ENCODE measurements around the gene PRR19. TPM values are rescaled to one million over a fixed set of nuclear protein-coding genes. Genes with fewer than 3 reads are reported as not detected.

PRR19 gene
- total RNA-seq, 2 donors from 2014 or later: 0.59 TPM; not detected in 1

DNA sequence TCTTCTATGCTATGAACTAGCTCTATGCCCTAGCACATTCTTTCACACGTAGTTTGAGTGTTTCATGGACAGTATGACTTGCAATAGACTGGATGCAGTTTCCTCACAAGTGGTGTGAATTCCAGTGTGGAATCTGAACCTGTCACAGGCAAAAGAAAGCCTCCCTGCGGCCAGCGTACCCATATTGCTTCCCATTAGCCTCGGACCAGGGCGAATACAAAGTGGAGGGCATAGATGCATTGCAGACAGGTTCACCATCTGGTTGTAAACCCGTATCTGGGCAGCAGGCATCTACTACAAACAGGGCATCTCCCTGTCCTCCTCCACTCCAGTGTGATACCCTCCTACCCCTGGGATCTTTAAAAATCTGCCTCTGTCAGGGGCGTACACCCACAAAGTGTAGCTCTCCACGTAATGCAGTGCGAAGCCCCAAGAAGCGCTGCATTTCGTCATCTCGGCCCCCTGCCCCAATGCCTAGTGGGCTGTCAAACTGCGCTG lies 34.2 kb upstream of the PRR19 start:
- peaks cover 8% of the 10 kb centered on the region for H3K36me3 ChIP-seq
- DNase-seq (ENCODE audit: low spot score): no peak
- no peaks in the 10 kb centered on the region for H3K27me3 ChIP-seq
- peaks cover 0 to 36% of the 10 kb centered on the region in 2 donors for H3K4me1 ChIP-seq
- H3K4me3 ChIP-seq: peak overlapping the region; percentile 42 to 72
- peak overlapping the region; percentile 98 to 100 for H3K27ac ChIP-seq
- no peaks in the 10 kb centered on the region for H3K9me3 ChIP-seq
- TF ChIP-seq, protein P1, sequence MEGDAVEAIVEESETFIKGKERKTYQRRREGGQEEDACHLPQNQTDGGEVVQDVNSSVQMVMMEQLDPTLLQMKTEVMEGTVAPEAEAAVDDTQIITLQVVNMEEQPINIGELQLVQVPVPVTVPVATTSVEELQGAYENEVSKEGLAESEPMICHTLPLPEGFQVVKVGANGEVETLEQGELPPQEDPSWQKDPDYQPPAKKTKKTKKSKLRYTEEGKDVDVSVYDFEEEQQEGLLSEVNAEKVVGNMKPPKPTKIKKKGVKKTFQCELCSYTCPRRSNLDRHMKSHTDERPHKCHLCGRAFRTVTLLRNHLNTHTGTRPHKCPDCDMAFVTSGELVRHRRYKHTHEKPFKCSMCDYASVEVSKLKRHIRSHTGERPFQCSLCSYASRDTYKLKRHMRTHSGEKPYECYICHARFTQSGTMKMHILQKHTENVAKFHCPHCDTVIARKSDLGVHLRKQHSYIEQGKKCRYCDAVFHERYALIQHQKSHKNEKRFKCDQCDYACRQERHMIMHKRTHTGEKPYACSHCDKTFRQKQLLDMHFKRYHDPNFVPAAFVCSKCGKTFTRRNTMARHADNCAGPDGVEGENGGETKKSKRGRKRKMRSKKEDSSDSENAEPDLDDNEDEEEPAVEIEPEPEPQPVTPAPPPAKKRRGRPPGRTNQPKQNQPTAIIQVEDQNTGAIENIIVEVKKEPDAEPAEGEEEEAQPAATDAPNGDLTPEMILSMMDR (IDR thresholded peaks at IDR 0.05): no peak

DNA sequence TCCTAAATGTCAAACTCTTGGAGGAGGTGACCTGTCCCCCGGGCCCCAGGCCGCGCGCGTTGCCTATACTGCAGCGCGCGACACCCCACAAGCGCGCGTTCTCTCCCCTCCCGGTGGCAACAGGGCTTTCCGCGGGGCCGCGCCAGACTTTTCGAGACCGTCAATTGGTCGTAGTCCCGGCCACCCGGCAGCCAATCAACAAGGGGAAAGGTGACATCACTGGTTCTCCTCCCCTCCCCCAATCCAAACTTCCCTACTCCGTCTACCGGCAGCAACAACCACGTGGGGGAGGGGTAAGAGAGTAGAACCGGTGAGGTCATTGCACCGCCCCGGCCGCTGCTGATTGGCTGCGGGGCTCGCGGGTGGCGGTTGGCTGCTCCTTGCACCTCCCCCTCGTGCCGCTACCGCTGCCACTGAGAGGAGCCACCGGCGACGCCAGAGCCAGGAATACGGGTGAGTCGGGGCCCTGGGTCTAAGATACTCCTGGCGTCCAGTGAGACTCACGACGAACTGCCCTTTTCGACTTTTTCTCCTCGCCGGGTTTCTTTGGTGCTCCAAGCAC lies 33.7 kb upstream of the PRR19 start:
- Histone ChIP-seq H3K9me3 (no peaks in the 10 kb centered on the region), H3K36me3 (peaks cover 14% of the 10 kb centered on the region), H3K4me3 (peak overlapping the region; percentile 72 to 94), H3K27ac (peak overlapping the region; percentile 98 to 100), H3K27me3 (no peaks in the 10 kb centered on the region), H3K4me1 (peaks cover 0 to 36% of the 10 kb centered on the region in 2 donors)
- TF ChIP-seq, protein P1 (IDR thresholded peaks at IDR 0.05): no peak
- DNase-seq (ENCODE audit: low spot score): peak; percentile 100

DNA sequence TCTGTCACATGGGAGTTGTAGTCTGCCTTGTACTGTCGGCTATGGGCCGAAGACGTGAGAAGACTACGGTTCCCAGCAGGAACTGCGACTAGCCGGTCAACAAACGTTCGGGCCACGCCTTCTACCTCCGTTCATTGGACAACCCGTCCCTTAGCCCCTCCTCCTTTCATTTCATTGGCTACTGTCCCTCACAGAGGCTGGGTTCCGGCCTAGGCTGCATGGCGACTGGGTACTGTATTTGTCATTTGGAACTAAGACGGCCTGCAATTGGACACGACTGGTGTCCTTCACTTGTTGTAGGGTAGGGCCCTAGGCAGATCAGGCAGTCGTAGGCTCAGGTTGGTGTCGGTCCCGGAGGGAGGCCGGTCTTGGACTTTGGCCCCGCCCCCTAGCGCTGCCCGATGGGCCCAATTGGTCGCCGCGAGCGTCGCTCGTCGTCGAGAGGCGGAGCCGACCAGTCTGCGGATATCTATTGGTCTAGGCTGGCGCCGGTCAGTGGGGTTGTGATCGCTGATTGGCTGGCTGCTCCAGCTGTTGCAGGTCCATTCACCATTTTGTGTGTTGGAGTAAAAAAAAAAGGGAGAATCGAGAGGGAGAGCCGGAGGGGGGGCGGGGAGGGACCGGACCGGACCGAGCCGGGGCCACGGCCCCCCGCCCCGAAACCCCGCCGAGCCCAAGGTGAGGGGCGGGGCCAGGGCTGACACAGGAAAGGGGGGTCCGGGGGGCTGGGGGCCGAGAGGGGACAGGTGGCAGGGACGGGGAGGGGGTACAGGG lies 33.0 kb upstream of the PRR19 start, which contains the start of gene CIC:
CIC (plus strand) TSS at position 549 of the 774 bp plus-strand sequence. CDS start 2,532 bp downstream, outside the sequence.
- no peaks in the 10 kb centered on the region for H3K9me3 ChIP-seq
- TF ChIP-seq, protein P1 (IDR thresholded peaks at IDR 0.05): no peak

DNA sequence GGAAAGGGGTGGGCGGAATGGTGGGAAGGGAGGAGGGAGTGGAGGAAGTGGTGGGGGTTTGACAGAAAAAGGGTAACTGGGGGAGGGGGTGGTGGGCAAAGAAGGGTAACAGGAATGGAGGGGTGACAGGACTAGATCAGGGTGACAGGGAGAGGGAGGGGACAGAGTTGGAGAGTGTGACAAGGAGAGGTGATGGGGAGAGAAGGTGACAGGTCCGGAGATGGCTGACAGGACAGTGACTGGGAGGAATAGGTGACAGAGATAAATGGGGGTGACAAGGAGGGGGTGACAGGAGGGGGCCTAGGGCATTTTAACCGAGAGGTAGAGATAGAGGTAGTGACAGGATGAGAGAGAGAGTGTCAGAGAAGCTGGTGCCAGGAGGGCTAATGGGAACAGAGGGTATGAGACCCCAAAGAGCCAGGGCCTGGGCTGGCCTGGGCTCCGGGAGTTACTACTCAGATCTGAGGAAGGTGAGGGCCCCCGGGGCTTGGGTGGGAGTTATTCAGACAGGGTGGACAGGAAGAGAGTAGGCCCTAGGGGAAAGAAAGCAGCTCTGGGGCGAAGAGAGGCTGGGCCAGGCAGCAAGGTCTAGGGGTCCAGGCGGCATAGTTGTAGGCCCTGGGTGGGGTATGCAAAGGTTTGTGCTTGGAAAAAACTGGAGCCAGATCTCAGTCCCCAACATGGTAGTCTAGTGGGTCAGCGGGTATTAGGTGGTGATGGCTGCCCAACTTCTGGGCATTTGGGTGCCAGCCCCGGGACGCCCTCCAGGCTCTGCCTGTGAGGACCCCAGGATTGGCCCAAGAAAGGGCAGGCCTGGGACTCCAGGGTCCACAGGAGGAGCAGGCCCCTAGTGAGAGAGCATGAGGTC lies 32.2 kb upstream of the PRR19 start:
- no peak for DNase-seq (ENCODE audit: low spot score)
- peak overlapping the region; percentile 58 to 72 for H3K4me3 ChIP-seq
- H3K27me3 ChIP-seq: no peaks in the 10 kb centered on the region
- H3K9me3 ChIP-seq: no peaks in the 10 kb centered on the region
- TF ChIP-seq, protein P1 (IDR thresholded peaks at IDR 0.05): no peak
- peaks cover 29% of the 10 kb centered on the region for H3K36me3 ChIP-seq
- H3K27ac ChIP-seq: peak overlapping the region; percentile 91 to 96
- H3K4me1 ChIP-seq: peaks cover 0 to 41% of the 10 kb centered on the region in 2 donors

More for the DNA sequence above, 33.0 kb upstream of the PRR19 start, which contains the start of gene CIC:
- peak; percentile 100 for DNase-seq (ENCODE audit: low spot score)
- H3K27ac ChIP-seq: peak within 1 kb of the TSS; percentile 98 to 100
- H3K27me3 ChIP-seq: no peaks in the 10 kb centered on the region
- peak within 1 kb of the TSS; percentile 72 to 94 for H3K4me3 ChIP-seq
- H3K4me1 ChIP-seq: peaks cover 0 to 36% of the 10 kb centered on the region in 2 donors
- peaks cover 20% of the 10 kb centered on the region for H3K36me3 ChIP-seq

DNA sequence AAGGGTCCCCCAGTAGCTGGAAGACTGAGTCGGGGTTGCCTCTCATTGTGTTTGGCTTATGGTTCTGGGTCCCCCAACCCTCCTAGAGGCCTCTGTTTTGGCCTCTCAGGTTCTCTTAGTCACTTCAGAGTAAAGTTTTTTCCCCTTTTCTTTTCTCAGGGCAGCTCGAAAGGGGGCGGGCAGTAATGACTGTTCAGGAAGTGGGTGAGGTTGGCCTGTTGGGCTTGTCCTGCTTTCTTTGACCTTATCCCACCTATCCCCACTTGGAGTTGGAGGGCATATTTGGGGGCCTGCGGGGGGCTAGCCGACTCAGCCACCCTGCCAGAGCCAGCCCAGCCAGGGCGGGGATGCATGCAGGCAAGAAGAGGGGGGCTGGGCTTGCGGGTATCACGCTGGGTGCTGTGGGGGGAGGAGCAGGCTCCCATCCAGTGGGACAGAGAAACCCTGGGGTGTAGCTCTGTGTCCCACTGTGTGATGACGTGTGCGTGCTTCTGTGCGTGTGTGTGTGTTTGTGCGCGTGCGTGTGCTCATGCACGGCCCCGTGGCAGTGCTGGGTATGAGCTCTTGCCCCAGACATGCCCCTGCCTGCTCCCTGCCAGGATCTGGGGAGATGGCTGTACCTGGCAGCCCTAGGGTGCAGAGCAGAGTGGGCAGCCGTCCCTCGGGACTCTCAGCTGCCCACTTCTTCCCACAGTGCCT lies 31.4 kb upstream of the PRR19 start:
- DNase-seq (ENCODE audit: low spot score): no peak
- peaks cover 0 to 49% of the 10 kb centered on the region in 2 donors for H3K4me1 ChIP-seq
- H3K36me3 ChIP-seq: peaks cover 35% of the 10 kb centered on the region
- H3K27ac ChIP-seq: peak overlapping the region; percentile 91 to 96
- no peaks in the 10 kb centered on the region for H3K9me3 ChIP-seq
- TF ChIP-seq, protein P1 (IDR thresholded peaks at IDR 0.05): no peak
- H3K4me3 ChIP-seq: peak overlapping the region; percentile 58 to 72
- no peaks in the 10 kb centered on the region for H3K27me3 ChIP-seq
